Peyer's patch (tissue), 4 donors: ENCODE measurements around the gene HMX2.

Experiments used
- POLR2A ChIP-seq, 2 donors: fragments of 450-650 bp; IDR thresholded peaks; one replicate each; pipeline ENCODE4 v1.5.1; 2017; ENCODE audit warnings: antibody characterized with exemption in 2 of 2, mild to moderate bottlenecking in 2 of 2, moderate library complexity in 2 of 2
- TF ChIP-seq, protein P1 (sequence below), 6 experiments: fragments of 450-650 bp in 4 of 6; fragments of 200-600 bp in 2 of 6; sonication (generic) in 1 of 6; IDR thresholded peaks; one replicate each; pipeline ENCODE4 v1.5.1; 2017 to 2019; ENCODE audit warnings: antibody characterized with exemption in 6 of 6, mild to moderate bottlenecking in 3 of 6, moderate library complexity in 1 of 6

GRCh38 chr10:123149568-123150270 lies 1.8 kb downstream of the HMX2 start:
- TF ChIP-seq, protein P1, sequence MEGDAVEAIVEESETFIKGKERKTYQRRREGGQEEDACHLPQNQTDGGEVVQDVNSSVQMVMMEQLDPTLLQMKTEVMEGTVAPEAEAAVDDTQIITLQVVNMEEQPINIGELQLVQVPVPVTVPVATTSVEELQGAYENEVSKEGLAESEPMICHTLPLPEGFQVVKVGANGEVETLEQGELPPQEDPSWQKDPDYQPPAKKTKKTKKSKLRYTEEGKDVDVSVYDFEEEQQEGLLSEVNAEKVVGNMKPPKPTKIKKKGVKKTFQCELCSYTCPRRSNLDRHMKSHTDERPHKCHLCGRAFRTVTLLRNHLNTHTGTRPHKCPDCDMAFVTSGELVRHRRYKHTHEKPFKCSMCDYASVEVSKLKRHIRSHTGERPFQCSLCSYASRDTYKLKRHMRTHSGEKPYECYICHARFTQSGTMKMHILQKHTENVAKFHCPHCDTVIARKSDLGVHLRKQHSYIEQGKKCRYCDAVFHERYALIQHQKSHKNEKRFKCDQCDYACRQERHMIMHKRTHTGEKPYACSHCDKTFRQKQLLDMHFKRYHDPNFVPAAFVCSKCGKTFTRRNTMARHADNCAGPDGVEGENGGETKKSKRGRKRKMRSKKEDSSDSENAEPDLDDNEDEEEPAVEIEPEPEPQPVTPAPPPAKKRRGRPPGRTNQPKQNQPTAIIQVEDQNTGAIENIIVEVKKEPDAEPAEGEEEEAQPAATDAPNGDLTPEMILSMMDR (IDR thresholded peaks at IDR 0.05): no peak
- no peak for TF ChIP-seq POLR2A (IDR thresholded peaks at IDR 0.05)
